Measurements from ENCODE around the gene KLF18.

Gene KLF18

GRCh38 chr1:44141531-44141930 is at the start of gene KLF18:
KLF18 (minus strand) TSS chr1:44141631; CDS start chr1:44141631, 0 bp downstream.
- no peak for DNase-seq (ENCODE audit: extremely low read depth, low read depth)
- H3K4me3 ChIP-seq (replicated peaks; ENCODE audit: low read depth, low read length), result no peak within 1 kb of the TSS
- no peak for TF ChIP-seq CTCF (IDR thresholded peaks at IDR 0.05; ENCODE audit: low read depth, low read length, missing control alignments)

DNA sequence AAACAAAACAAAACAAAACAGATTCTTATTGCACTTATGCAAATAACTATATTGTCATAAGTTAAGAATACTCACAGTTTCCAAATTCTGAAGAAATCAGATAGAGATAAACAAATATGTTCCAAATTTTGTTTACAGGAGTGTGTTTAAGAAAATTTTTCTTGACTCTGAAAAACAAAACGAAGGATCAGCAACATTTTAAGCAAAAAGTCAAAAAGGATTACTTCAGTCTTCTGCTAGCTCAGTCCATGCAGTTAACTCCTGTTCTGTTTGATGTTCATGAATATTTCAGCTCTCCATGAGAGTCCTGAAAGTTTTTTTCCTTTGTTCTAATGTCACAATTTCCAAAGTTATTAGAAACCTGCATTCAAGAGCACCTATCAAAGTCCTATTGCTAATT is 33.2 kb upstream of the KLF18 start:
- no peak overlapping the region for H3K4me3 ChIP-seq (replicated peaks; ENCODE audit: low read depth, low read length)
- DNase-seq (ENCODE audit: extremely low read depth, low read depth), result no peak
- no peak for TF ChIP-seq CTCF (IDR thresholded peaks at IDR 0.05; ENCODE audit: low read depth, low read length, missing control alignments)

DNA sequence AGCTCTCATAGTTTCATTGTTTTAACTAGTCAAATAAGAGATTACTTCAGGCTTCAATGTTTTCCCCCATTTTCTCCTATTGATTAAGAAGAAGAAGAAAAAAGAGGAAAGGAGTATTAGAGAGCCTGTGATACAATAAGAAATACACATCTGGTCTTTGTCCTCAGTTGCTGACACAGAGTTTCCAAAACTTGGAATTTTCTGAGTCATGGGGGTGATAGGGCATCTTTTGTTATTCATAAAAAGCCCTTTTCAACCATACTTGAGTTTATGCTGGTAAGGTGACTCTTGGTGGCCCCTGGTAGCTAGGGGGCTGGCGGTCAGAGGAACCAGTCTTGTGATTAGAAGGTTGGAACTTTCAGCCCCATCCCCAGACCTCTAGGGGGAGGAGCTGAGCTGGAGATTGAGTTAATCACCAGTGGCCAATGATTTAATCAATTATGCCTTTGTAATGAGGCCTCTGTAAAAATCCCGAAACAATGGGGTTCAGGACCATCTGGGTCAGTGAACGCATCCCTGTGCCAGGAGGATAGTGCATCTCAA is 28.9 kb upstream of the KLF18 start:
- DNase-seq (ENCODE audit: extremely low read depth, low read depth), result no peak
- no peak overlapping the region for H3K4me3 ChIP-seq (replicated peaks; ENCODE audit: low read depth, low read length)
- TF ChIP-seq CTCF (IDR thresholded peaks at IDR 0.05; ENCODE audit: low read depth, low read length, missing control alignments), result no peak

DNA sequence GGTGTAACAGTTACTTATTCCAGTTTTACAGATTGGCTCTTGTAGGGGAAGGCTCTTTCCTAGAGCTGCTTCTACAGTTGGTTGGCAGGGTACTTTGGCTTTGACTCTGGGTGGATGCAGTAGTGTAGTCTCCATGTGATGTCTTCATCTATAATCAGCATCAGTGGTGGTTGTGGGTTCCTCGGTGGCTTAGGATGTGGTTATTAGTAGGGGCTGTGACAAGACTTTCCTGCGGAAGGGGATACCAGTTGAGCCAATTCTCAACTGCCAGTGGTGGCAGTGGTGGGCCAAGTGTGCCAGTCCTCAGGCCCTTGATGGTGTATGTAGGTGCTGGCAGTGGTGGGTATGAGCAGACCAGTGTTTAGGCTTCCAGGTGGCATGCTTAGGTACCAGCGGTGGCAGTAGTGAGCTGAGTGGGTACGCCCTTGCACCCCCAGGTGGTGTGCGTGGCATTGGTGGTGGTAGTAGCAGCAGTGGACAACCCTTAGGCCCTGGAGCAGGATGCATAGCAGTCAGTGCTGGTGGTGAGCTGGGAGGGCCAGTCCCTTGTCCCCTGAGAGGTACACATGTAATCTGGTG is 27.2 kb upstream of the KLF18 start:
- DNase-seq (ENCODE audit: extremely low read depth, low read depth), result no peak
- H3K4me3 ChIP-seq (replicated peaks; ENCODE audit: low read depth, low read length), result no peak overlapping the region
- TF ChIP-seq CTCF (IDR thresholded peaks at IDR 0.05; ENCODE audit: low read depth, low read length, missing control alignments), result no peak

- TF ChIP-seq CTCF (IDR thresholded peaks at IDR 0.05; ENCODE audit: low read depth, low read length, missing control alignments), result no peak
- DNase-seq (ENCODE audit: extremely low read depth, low read depth), result no peak
- no peak overlapping the region for H3K4me3 ChIP-seq (replicated peaks; ENCODE audit: low read depth, low read length)
These were observed 20.1 kb upstream of the KLF18 start for GRCh38 chr1:44161546-44161945.

DNA sequence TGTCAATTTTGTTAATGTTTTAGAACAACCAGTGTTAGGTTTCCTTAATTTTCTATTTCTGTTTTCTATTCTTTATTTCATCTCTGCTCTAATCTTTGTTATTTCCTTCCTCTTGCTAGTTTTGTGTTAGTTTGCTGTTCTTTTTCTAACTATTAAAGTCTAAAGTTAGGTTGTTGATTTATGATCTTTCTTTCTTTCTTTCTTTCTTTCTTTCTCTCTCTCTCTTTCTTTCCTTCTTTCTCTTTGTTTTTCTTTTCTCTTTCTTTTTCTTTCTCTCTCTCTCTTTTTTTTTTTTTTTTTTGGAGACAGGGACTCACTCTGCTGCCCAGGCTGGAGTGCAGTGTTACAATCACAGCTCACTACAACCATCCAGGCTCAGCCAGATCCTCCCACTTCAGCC is 17.4 kb upstream of the KLF18 start:
- no peak for DNase-seq (ENCODE audit: extremely low read depth, low read depth)
- TF ChIP-seq CTCF (IDR thresholded peaks at IDR 0.05; ENCODE audit: low read depth, low read length, missing control alignments), result no peak
- no peak overlapping the region for H3K4me3 ChIP-seq (replicated peaks; ENCODE audit: low read depth, low read length)

GRCh38 chr1:44157903-44158302 is 16.5 kb upstream of the KLF18 start:
- no peak for DNase-seq (ENCODE audit: extremely low read depth, low read depth)
- no peak overlapping the region for H3K4me3 ChIP-seq (replicated peaks; ENCODE audit: low read depth, low read length)
- TF ChIP-seq CTCF (IDR thresholded peaks at IDR 0.05; ENCODE audit: low read depth, low read length, missing control alignments), result no peak

Data from HFF-Myc (cell line).